Neuronal stem cell (in vitro differentiated cells): Measurements from ENCODE around the gene CELF4.

Experiments used
- DNase-seq: peaks from one replicate; pipeline ENCODE4 v3.0.0-alpha.2; 2013; ENCODE audit warnings: low spot score
- H2AFZ ChIP-seq: one replicate; pipeline ENCODE4 v1.6.1; 2013; ENCODE audit warnings: mild to moderate bottlenecking, low read length, inconsistent platforms
- H2AK5ac ChIP-seq: 2 replicates; pipeline ENCODE4 v1.6.1; 2013; ENCODE audit warnings: low read depth, mild to moderate bottlenecking, inconsistent platforms, low read length, moderate library complexity, mixed read lengths
- H2BK120ac ChIP-seq: 2 replicates; pipeline ENCODE4 v1.6.1; 2013; ENCODE audit warnings: low read depth, mild to moderate bottlenecking, inconsistent platforms, low read length, moderate library complexity, mixed read lengths
- H2BK12ac ChIP-seq: one replicate; pipeline ENCODE4 v1.6.1; 2013; ENCODE audit warnings: low read length, inconsistent platforms
- H2BK15ac ChIP-seq: 2 replicates; pipeline ENCODE4 v1.6.1; 2013; ENCODE audit warnings: mild to moderate bottlenecking, low read length, inconsistent platforms, mixed read lengths
- H2BK5ac ChIP-seq: one replicate; pipeline ENCODE4 v1.6.1; 2013; ENCODE audit warnings: inconsistent platforms, mild to moderate bottlenecking, low read length, moderate library complexity
- H3K14ac ChIP-seq: one replicate; pipeline ENCODE4 v1.6.1; 2013; ENCODE audit warnings: low read length, inconsistent platforms
- H3K18ac ChIP-seq: 2 replicates; pipeline ENCODE4 v1.6.1; 2013; ENCODE audit warnings: low read length, inconsistent platforms
- H3K23ac ChIP-seq: 2 replicates; pipeline ENCODE4 v1.6.1; 2013; ENCODE audit warnings: low read depth, mild to moderate bottlenecking, mixed read lengths, low read length, inconsistent platforms; ENCODE audit not compliant: poor library complexity
- H3K27ac ChIP-seq: replicated peaks from 3 replicates; pipeline ENCODE4 v1.5.1; 2013; ENCODE audit warnings: low read length, inconsistent platforms
- H3K27me3 ChIP-seq, 3 experiments: 2 replicates each; pipeline ENCODE4 v1.6.1; 2013; ENCODE audit warnings: low read length in 3 of 3, mild to moderate bottlenecking in 2 of 3, inconsistent platforms in 1 of 3, low read depth in 1 of 3, mixed read lengths in 1 of 3, moderate library complexity in 1 of 3; ENCODE audit not compliant: control insufficient read depth in 3 of 3, insufficient read depth in 3 of 3
- H3K36me3 ChIP-seq, 2 donors: replicated peaks in 1 of 2; 2 replicates each; pipeline ENCODE4 v1.6.1; 2013; ENCODE audit warnings: low read length in 2 of 2; ENCODE audit not compliant: control insufficient read depth in 2 of 2, insufficient read depth in 2 of 2
- H3K4ac ChIP-seq: 2 replicates; pipeline ENCODE4 v1.6.1; 2013; ENCODE audit warnings: inconsistent platforms, mild to moderate bottlenecking, low read length, moderate library complexity
- H3K4me1 ChIP-seq, 2 donors: 1 replicate in 1 of 2; 2 replicates in 1 of 2; pipeline ENCODE4 v1.6.1; 2013; ENCODE audit warnings: low read length in 2 of 2, low read depth in 1 of 2; ENCODE audit not compliant: control insufficient read depth in 2 of 2, insufficient read depth in 1 of 2
- H3K4me2 ChIP-seq: one replicate; pipeline ENCODE4 v1.6.1; 2013; ENCODE audit warnings: mild to moderate bottlenecking, low read length, inconsistent platforms; ENCODE audit not compliant: insufficient read depth, poor library complexity, severe bottlenecking
- H3K4me3 ChIP-seq, 2 donors: 2 replicates each; pipeline ENCODE4 v1.5.1; 2013; ENCODE audit warnings: low read length in 2 of 2, mild to moderate bottlenecking in 2 of 2, inconsistent platforms in 1 of 2, moderate library complexity in 1 of 2
- H3K79me1 ChIP-seq: one replicate; pipeline ENCODE4 v1.6.1; 2013; ENCODE audit warnings: low read depth, mild to moderate bottlenecking, inconsistent platforms, low read length, moderate library complexity
- H3K9ac ChIP-seq: one replicate; pipeline ENCODE4 v1.6.1; 2013; ENCODE audit warnings: mild to moderate bottlenecking, low read depth, low read length, inconsistent platforms; ENCODE audit not compliant: poor library complexity
- H3K9me3 ChIP-seq, 2 donors: replicated peaks in 1 of 2; 2 replicates each; pipeline versions ENCODE3 to v1.6.1; 2013; ENCODE audit warnings: low read length in 2 of 2, mild to moderate bottlenecking in 2 of 2, inconsistent platforms in 1 of 2, low read depth in 1 of 2, mixed read lengths in 1 of 2, moderate library complexity in 1 of 2; ENCODE audit not compliant: control insufficient read depth in 2 of 2, insufficient read depth in 1 of 2
- H4K8ac ChIP-seq: one replicate; pipeline ENCODE4 v1.6.1; 2013; ENCODE audit warnings: low read depth, mild to moderate bottlenecking, inconsistent platforms, low read length, moderate library complexity
- H4K91ac ChIP-seq: one replicate; pipeline ENCODE4 v1.6.1; 2013; ENCODE audit warnings: low read length, low read depth, mild to moderate bottlenecking, inconsistent platforms; ENCODE audit not compliant: poor library complexity
- WGBS, 2 donors: extraction: QIAGEN DNeasy Blood & Tissue Kit; methylation state at CpG; one replicate each; pipeline ENCODE4 v1.1.7; 2013; ENCODE audit warnings: missing lambda C conversion rate in 2 of 2, mixed read lengths in 1 of 2; ENCODE audit not compliant: insufficient read length in 2 of 2, insufficient replicate concordance in 1 of 2; ENCODE audit errors: extremely low coverage in 2 of 2; 5-methylcytosine and 5-hydroxymethylcytosine counted together

The CELF4 gene

GRCh38 chr18:37572736-37573135 is 7.1 kb upstream of the CELF4 start:
- no peak overlapping the region for H3K4me3 ChIP-seq
- H3K4me1 ChIP-seq, result peaks cover 0 to 11% of the 10 kb centered on the region in 2 donors
- no peak overlapping the region for H4K8ac ChIP-seq
- DNase-seq, result no peak
- no peak overlapping the region for H3K4me2 ChIP-seq
- H3K14ac ChIP-seq, result no peak overlapping the region
- H3K18ac ChIP-seq, result no peak overlapping the region
- H2BK12ac ChIP-seq, result no peak overlapping the region
- H3K27ac ChIP-seq, result no peak overlapping the region
- H3K27me3 ChIP-seq, result peaks cover 3 to 40% (median 23%) of the 10 kb centered on the region in 3 experiments
- no peak overlapping the region for H2BK5ac ChIP-seq
- no CpG with 5 or more reads among the region's 3 CpGs for WGBS, 2 donors
- no peak overlapping the region for H3K23ac ChIP-seq
- no peak overlapping the region for H4K91ac ChIP-seq
- no peaks in the 10 kb centered on the region for H3K79me1 ChIP-seq
- H2AK5ac ChIP-seq, result peak overlapping the region; percentile 56
- no peak overlapping the region for H2AFZ ChIP-seq
- H2BK15ac ChIP-seq, result no peak overlapping the region
- H3K4ac ChIP-seq, result no peak overlapping the region
- no peak overlapping the region for H3K9ac ChIP-seq
- H3K9me3 ChIP-seq, result no peaks in the 10 kb centered on the region
- H3K36me3 ChIP-seq, result no peaks in the 10 kb centered on the region
- H2BK120ac ChIP-seq, result no peak overlapping the region

GRCh38 chr18:37571266-37571665 is 5.7 kb upstream of the CELF4 start:
- peaks cover 7 to 53% (median 36%) of the 10 kb centered on the region in 3 experiments for H3K27me3 ChIP-seq
- H2BK12ac ChIP-seq, result no peak overlapping the region
- DNase-seq, result no peak
- no CpG with 5 or more reads among the region's 5 CpGs for WGBS, 2 donors
- no peaks in the 10 kb centered on the region for H3K79me1 ChIP-seq
- H3K4me1 ChIP-seq, result no peaks in the 10 kb centered on the region
- H4K91ac ChIP-seq, result no peak overlapping the region
- no peak overlapping the region for H3K4me2 ChIP-seq
- no peak overlapping the region for H4K8ac ChIP-seq
- no peak overlapping the region for H3K14ac ChIP-seq
- no peak overlapping the region for H3K4ac ChIP-seq
- no peak overlapping the region for H3K23ac ChIP-seq
- H2BK5ac ChIP-seq, result no peak overlapping the region
- H3K4me3 ChIP-seq, result no peak overlapping the region
- H3K27ac ChIP-seq, result no peak overlapping the region
- no peaks in the 10 kb centered on the region for H3K36me3 ChIP-seq
- no peaks in the 10 kb centered on the region for H3K9me3 ChIP-seq
- H2AK5ac ChIP-seq, result no peak overlapping the region
- no peak overlapping the region for H3K9ac ChIP-seq
- no peak overlapping the region for H3K18ac ChIP-seq
- no peak overlapping the region for H2BK15ac ChIP-seq
- H2AFZ ChIP-seq, result no peak overlapping the region
- no peak overlapping the region for H2BK120ac ChIP-seq

- H2BK5ac ChIP-seq, result no peak overlapping the region
- H3K27ac ChIP-seq, result no peak overlapping the region
- no peak overlapping the region for H3K23ac ChIP-seq
- no peak overlapping the region for H3K4me3 ChIP-seq
- H3K4me1 ChIP-seq, result no peaks in the 10 kb centered on the region
- no peak overlapping the region for H3K9ac ChIP-seq
- H3K4ac ChIP-seq, result no peak overlapping the region
- no peak overlapping the region for H3K18ac ChIP-seq
- no peak overlapping the region for H2BK15ac ChIP-seq
- no peaks in the 10 kb centered on the region for H3K9me3 ChIP-seq
- peaks cover 7 to 58% (median 39%) of the 10 kb centered on the region in 3 experiments for H3K27me3 ChIP-seq
- no peak overlapping the region for H2BK120ac ChIP-seq
- H4K91ac ChIP-seq, result no peak overlapping the region
- H3K36me3 ChIP-seq, result no peaks in the 10 kb centered on the region
- no CpG with 5 or more reads among the region's 5 CpGs for WGBS, 2 donors
- no peak overlapping the region for H2AFZ ChIP-seq
- DNase-seq, result no peak
- no peak overlapping the region for H3K14ac ChIP-seq
- H3K4me2 ChIP-seq, result no peak overlapping the region
- H3K79me1 ChIP-seq, result no peaks in the 10 kb centered on the region
- no peak overlapping the region for H2AK5ac ChIP-seq
- H4K8ac ChIP-seq, result no peak overlapping the region
- no peak overlapping the region for H2BK12ac ChIP-seq
Observed at GRCh38 chr18:37570336-37570930, 4.8 kb upstream of the CELF4 start.

GRCh38 chr18:37568671-37569070 is 3.1 kb upstream of the CELF4 start:
- H4K8ac ChIP-seq, result no peak overlapping the region
- H3K9me3 ChIP-seq, result no peaks in the 10 kb centered on the region
- no peak overlapping the region for H2BK15ac ChIP-seq
- no peak overlapping the region for H2BK12ac ChIP-seq
- WGBS, 2 donors, result no CpG with 5 or more reads among the region's 4 CpGs
- H3K4me3 ChIP-seq, result no peak overlapping the region
- H3K9ac ChIP-seq, result no peak overlapping the region
- H3K4me2 ChIP-seq, result no peak overlapping the region
- H3K27ac ChIP-seq, result no peak overlapping the region
- H2AFZ ChIP-seq, result no peak overlapping the region
- no peaks in the 10 kb centered on the region for H3K36me3 ChIP-seq
- no peak overlapping the region for H2BK120ac ChIP-seq
- no peaks in the 10 kb centered on the region for H3K79me1 ChIP-seq
- no peak overlapping the region for H2BK5ac ChIP-seq
- H3K4ac ChIP-seq, result no peak overlapping the region
- H2AK5ac ChIP-seq, result no peak overlapping the region
- H3K27me3 ChIP-seq, result peaks cover 7 to 76% (median 55%) of the 10 kb centered on the region in 3 experiments
- no peaks in the 10 kb centered on the region for H3K4me1 ChIP-seq
- H3K18ac ChIP-seq, result no peak overlapping the region
- no peak for DNase-seq
- H3K23ac ChIP-seq, result no peak overlapping the region
- no peak overlapping the region for H4K91ac ChIP-seq
- no peak overlapping the region for H3K14ac ChIP-seq
